Stimulated activated CD4-positive, alpha-beta T cell treated with anti-CD3 and anti-CD28 coated beads, Interleukin-1b, Interleukin-23, amount 100 ng/mL, for 48 hours (primary cell): ENCODE results near the gene EBNA1BP2.
"Not testable (repeated sequence)": the region's sequence is repeated elsewhere in the genome, so short reads cannot be mapped to it uniquely, and the experiment has no call there.

Experiments used
- DNase-seq: peaks from one replicate; pipeline ENCODE4 v3.0.0-alpha.2; 2020

The EBNA1BP2 gene

DNA sequence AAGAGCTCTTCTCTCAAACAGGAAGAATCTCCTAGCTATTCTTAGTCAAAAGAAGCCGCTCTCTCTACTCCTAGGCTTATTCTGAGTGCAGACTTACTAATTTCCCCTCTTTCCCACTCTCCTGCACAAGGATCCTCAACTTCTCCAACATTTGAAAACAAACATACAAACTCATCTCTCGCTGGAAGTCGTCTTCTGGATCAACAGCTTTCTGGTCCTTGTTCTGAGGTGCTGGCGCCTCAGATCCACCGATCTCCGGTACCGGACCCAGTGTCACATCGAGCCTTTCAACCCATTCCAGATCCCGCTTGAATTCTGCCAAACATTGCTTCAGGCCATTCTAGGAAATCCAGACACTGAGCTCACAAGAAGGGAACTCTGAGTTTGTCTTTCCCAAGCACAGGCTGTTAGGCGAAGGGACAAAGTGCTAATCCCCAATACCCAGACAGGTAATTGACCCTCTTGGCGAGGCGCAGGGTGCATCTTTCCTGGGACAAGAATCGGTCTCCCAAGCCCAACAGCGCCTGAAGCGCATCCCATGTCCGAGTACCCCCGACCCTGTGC lies 696 bp downstream of the EBNA1BP2 start:
- no peak for DNase-seq

DNA sequence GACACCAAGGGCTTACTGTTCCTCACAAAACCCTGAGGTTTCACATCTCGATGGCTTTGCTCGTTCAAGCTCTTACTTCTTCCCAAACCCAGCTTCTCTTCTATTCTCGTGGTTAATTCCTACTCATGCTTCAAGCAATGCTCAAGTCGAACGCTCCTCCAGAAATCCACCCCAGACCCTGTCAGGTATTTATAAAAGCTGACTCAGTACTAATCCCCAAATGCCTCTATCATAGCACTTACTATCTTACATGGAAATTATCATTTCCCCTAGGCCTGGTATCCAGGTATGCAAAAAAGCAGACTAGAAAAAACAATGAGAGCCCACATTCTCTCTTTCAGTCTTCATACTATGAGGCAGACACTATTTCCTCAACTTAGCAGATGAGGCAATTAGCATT lies 6.3 kb downstream of the EBNA1BP2 start:
- DNase-seq, result no peak

DNA sequence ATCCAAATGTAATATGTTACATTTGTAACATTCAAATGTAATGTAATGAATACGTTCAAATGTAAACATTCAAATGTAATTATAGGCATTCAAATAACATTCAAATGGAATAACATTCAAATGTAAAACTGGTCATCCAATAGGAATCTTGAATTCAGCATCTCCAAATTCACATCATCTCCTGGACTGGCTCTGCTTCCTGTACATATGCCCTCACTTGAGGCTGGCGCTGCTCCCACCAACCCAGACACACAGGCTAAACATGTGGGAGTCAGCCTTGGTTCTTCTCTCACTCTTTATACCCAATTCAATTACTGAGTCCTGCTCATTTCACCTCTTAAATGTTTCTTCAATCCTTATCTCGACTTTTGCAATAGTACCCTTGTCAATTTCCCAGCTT lies 6.9 kb downstream of the EBNA1BP2 start:
- no peak for DNase-seq

DNA sequence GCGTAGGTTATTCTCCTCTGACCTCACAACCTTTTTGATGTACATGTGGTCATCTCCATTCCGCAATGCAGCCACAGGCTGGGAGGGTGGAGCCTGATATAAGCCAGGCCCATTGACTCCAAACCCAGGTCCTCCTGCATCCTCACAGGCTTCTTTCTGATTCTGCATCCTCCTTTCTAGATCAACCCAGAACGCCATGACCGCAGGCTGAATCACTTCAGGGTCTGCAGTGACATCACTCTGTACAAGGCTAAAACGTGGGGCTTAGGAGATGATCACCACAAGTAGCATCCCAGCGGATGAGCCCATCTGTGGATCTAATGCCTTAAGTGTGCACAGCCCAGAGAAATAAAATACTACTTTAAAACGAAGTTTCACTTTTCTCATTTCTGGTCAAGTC lies 16.1 kb downstream of the EBNA1BP2 start:
- no peak for DNase-seq

DNA sequence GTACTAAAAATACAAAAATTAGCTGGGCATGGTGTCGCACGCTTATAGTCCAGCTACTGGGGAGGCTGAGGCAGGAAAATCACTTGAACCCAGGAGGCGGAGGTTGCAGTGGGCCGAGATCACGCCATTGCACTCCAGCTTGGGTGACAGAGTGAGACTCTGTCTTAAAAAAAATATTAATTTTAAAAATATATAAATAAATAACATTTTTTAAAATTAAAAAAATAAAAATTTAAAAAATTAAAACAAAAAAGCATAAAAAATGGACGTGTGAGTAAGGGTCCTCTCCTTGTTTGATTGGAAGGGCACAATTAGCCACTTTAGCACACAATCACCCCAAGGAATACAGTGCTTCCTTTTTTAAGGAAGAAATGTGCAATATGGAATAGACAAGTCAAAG lies 18.6 kb downstream of the EBNA1BP2 start:
- DNase-seq, result no peak

DNA sequence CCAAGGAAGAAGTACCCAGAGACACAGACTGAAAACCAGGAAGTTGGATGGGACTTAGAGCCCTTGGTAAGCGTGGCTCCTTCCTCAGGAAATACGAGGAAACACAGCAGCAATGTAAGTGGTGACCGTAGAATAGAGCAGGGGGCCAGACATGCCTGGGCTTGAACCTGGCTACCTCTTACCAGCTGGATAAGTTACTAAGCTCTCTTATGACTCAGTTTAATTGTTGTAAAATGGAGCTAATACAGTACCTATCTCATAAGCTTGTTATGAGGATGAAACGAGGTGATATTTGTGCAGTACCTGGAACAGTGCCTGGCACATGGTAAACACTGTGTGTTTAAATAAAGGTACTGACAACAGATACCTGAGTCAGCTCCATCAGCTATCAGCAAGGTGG lies 19.2 kb downstream of the EBNA1BP2 start:
- no peak for DNase-seq

DNA sequence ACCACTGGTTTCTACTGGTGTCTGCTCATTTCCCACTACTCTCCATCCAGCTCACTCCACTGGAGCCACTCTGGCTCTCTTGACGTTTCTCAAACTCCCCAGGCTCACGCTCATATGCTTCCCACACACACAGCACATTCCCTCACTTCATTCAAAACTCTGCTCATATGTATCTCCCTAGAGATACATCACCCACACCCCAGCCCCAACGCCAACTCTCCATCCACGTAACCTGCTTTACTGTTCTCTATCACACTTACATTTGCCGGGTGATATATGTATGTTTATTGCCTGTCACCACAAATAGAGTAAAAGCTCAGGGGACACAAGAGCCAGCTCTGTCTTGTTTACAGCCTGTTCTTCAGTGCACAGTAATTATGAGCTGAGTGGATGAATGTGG lies 22.2 kb downstream of the EBNA1BP2 start:
- no peak for DNase-seq

DNA sequence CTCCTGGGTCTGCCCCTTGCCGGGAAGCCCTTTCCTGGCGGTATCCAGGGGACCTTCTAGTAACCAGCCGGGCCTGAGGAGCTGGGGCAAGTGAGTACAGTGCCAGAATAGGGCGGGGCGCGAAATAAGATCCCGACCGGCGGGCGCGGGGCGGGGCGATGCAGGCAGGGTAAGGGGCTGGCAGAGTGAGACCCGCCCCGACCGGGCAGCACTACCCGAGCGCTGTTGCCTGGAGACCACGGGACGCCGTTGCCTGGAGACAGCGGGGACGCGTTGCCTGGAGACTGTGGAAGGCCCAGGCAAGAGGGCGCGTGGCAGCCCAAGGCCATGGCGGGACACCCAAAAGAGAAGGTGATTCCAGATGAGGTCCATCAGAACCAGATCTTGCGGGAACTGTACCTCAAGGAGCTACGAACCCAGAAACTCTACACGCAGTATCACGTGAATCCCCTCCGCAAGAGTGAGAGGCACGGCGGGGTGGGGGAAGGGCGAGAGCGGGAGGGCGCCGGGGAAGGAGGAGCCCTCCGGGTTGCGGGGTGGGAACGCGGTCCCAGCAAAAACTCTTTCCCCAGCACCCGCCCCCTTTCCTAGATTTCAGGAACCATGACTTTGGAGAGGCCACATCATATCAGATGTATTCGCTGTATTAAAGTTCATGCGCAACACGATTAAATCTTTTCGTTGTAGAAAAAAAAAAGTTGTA lies 24.3 kb downstream of the EBNA1BP2 start:
- peak; percentile 57 for DNase-seq

DNA sequence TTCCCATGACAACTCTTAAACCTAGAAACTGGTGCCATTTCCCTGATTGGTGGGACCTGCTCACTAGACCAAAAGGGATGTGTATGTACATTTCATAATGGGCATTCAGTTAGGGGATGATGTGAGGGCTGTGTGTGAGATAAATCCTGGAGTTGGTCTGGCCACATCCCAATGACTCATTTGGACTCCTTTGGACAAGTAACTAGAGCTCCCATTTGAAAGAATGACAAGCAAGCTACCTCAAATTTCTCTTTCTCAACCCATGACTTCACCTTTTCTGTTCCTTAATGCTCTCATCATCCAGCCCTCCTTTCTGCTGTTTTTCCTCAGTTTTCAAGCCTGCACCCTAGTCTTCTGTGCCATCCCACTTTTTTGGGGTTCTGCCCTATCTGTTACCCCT lies 27.9 kb downstream of the EBNA1BP2 start:
- DNase-seq, result no peak

DNA sequence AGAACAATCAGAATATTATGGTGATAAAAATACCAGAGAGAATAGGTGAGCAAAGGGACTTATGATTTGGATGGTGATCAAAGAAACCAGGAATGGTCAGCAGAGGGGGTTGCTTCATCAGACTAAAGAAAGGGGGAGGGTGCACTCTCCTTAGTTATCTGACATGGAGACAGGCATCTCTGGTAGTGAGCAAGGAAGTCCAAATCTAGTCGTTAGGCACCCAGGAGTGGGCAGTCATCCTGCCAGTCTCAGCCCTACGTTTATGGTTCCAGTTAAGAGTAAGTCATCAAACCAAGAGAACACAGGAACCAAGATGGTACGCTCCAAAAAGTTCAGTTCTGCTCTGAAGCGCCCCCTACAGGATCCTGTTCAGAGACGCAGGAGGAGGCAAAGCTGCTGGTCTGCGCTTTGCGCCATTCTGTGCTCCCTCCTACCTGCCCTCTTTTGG lies 28.6 kb downstream of the EBNA1BP2 start:
- peak; percentile 27 for DNase-seq

DNA sequence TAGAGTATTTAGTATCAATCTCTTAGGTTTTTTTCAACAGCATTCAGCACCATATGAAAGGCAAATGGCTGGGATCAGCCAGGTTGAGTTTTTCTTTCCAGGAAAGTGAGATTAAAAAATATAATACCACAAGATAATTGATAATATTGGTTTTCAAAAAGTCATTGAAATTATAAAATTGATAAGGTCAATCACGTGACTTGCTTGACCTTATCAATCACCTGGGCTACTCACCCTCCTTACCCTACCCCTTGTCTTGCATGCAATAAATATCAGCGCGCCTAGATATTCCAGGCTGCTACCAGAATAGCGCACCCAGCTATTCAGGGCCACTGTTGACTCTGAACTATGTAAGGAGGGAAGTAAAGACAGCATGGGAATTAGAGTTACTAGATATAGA lies 31.5 kb downstream of the EBNA1BP2 start:
- no peak for DNase-seq

DNA sequence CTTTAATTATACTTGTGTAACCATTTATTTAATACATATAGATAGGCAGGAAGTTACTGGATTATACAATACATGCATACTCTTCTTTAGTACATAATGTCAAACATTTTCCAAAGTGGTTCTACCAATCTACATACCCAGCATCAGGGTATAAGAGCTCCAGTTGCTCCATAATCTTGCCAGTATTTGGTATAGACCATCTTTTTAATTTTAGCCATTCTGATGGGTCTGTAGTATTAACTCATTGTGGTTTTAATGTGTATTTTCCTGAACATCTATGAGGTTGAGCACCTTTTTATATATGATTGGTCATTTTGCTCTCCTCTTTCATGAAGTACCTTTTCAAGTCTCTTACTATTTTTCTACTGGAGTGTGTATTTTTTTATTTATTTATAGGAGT lies 32.1 kb downstream of the EBNA1BP2 start:
- DNase-seq, result no peak

DNA sequence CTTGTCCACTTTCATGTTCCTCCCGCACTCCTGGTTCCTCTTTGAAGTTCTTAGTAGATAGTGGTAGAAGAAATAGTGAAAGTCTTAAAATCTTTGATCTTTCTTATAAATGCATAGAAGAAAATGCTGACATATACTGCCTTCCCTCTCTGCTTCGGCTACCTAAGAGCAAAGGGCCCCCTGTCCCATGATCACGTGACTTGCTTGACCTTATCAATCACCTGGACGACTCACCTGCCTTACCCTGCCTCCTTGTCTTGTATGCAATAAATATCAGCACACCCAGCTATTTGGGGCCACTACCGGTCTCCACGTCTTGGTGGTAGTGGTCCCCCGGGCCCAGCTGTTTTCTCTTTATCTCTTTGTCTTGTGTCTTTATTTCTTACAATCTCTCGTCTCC lies 32.8 kb downstream of the EBNA1BP2 start:
- not testable (repeated sequence) for DNase-seq

DNA sequence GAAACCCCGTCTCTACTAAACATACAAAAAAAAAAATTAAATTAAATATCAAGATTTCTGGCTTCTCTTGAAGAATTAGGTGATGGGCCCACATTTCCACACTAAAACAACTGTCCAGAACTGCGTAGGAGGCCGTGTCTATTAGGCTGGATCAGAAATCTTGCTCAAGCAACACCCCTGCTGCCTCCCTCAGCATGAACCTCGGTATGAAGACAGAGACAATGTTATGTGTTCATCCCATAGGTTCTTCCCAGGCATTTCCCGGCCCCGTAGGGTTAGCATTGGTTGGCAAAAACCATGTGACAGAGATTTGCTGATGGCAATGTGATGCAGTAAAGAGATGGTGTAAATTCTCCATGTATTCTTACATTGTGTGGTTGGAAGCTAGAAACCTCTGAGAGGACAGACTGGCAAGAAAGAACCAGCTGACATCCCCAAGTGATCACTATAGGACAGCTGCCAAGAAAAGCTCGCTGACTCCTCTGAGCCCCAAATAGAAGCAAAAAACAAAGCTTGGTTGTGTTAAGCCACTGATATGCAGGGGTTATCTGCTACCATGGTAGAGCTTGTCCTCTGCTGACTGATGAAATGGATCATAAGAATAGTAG lies 34.5 kb downstream of the EBNA1BP2 start:
- no peak for DNase-seq

DNA sequence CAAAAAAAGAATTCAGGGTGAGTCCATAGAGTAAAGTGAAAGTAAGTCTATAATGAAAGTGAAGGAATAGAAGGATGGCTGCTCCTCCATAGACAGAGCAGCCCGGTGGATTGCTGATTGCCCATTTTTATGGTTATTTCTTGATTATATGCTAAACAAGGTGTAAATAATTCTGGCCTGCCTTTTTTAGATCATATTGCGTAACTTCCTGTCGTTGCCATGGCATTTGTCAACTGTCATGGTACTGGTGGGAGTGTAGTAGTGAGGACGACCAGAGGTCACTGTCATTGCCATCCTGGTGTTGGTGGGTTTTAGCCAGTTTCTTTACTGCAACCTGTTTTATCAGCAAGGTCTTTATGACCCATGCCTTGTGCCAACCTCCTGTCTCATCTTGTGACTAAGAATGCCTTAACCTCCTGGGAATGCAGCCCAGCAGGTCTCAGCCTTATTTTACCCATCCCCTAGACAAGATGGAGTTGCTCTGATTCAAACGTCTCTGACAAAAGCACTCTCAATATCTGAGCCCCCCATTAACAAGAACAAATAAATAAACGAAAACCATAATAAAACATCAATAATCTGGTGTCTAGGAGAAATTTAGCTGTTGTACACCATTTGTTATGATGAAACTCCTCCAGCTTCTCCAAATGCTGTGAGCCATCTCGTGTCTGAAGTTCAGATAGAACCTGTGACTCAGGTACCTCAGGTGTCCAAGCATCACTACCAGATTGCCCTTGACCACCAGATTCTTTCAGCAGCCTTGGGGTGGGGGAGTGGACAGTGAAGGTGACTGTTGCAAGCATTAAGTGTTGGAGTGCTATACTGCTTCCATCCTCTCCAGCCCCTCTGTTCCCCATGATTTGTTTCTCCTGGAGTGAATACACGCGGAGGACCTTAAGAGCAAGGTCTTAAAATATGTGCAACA lies 36.0 kb downstream of the EBNA1BP2 start:
- no peak for DNase-seq

DNA sequence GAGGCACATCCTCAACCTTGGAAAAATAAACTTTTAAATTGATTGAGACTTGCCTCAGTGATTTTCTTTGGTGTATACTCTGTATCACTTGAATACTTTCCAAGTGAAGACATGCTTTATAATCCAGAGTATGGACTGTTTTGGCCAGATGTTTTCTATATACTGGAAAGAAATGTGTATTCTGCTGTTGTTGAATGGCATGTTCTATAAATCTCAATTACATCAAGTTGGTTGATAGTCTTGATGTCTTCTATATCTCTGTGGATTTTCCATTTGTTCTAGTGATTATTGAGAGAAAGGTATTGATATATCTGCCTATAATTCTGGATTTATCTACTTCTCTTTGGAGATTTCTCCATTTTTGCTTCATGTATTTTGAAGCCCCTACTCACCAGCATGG lies 37.5 kb downstream of the EBNA1BP2 start:
- no peak for DNase-seq

DNA sequence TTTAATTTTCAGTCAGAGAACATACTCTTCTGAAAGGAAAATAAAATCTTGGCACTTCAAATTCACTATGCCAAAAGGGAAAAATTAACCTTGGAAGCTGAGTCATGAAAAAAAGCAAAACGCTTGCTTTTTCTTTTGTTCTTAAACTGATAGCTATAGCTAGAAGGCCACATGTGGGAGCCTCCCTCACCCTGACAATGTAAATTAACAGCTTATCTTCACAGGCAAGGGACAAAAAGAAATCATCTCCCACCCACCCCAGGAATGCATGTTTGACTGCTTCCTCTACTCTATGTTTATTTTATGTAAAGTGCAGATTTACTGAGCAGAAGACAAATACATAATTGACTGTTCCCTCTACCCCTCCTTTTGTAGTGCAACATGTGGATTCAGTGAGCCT lies 38.0 kb downstream of the EBNA1BP2 start:
- DNase-seq, result no peak

DNA sequence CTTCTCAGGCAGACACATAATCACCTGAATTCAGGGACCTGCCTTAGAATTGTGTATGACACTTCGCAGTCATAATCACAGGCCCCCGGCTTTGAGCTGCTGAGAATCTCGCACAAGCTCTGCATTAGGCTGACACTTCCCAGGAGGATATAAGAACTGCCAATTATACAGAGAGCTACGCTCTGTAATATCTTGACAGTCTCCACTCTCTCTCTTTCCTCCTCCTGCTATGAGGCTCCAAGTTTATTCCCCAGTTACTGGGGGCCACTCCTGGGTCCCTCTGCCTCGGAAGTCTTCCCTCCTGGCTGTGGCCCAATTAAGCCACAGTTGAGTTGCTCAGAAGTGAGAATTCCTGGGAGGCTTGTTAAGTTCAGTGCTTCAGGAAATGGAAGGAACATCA lies 42.7 kb downstream of the EBNA1BP2 start:
- DNase-seq, result no peak

DNA sequence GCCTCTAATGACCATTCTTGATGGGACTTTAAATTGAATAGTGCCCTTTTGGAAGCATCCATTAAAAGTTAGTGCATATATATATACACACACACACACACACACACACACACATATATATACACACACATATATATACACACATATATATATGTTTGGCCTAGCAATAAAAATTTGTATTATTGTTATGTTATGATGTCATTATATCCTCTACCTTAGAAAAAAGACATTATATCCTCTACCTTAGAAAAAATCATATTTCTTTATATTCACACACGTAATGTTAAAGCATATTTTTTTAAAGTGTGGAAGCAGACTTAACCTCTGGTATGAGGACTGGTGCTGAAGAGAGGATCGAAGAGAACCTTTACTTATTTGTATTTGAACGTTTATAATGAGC lies 43.3 kb downstream of the EBNA1BP2 start:
- DNase-seq, result no peak

DNA sequence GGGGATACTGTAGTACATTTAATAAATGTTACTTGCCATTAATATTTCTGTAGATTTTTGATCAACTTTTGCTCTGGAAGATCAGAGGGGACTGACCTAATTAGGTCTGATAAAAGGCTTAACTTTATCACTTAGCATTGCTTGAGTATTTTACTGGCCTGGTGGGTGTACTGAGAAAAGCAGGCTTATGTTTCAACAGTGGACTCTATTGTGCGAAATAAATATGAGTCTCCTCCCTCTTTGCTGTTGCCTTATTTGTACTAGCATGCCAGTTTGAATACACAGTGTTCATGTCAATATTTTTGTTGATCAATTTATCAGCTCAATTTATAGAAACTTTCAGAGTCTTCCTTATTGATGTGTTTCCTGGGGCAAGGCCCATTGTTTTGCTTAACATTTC lies 49.1 kb downstream of the EBNA1BP2 start:
- DNase-seq, result no peak

DNA sequence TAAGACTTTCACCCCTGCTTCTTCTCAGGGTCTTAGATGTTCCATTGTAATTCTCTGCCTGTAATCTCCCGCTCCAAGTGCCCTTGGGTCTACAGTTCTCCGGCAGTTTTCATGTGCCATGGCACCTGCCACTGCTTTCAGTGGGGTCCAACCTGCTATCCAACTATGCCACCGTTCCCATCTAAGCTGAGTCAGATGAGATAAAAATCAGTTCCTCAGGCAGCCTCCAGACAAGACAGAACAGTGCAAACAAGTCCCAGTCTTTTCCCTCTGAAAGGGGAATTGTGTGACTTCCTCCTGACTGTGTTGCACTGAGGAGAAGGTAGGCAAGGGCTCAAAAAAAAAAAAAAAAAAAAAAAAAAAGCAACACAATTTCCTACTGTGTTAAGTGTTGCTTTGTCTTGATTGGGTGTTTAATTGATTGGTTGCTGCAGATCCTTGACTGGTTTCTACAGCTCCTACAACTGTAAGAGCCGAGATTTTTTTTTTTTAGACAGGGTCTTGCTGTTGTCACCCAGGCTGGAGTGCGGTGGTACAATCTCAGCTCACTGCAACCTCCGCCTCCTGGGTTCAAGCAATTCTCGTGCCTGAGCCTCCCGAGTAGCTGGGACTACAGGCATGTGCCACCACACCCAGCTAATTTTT lies 50.7 kb downstream of the EBNA1BP2 start:
- DNase-seq, result no peak

DNA sequence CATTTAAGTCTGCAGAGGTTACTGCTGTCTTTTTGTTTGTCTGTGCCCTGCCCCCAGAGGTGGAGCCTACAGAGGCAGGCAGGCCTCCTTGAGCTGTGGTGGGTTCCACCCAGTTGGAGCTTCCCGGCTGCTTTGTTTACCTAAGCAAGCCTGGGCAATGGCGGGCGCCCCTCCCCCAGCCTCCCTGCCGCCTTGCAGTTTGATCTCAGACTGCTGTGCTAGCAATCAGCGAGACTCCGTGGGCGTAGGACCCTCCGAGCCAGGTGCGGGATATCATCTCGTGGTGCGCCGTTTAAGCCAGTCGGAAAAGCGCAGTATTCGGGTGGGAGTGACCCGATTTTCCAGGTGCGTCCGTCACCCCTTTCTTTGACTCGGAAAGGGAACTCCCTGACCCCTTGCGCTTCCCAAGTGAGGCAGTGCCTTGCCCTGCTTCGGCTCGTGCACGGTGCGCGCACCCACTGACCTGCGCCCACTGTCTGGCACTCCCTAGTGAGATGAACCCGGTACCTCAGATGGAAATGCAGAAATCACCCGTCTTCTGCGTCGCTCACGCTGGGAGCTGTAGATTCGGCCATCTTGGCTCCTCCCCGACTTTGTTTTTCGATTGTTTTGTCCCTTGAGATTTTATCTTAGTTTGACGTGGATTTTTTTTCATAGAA lies 52.0 kb downstream of the EBNA1BP2 start:
- DNase-seq, result not testable (repeated sequence)
